Tibial artery (tissue), 4 donors: ENCODE measurements around the gene RAD51B.

Experiments
- DNase-seq, 2 donors: peaks; one replicate each; pipeline ENCODE4 v3.0.0-alpha.2; 2019
- H3K27ac ChIP-seq, 2 donors: fragments of 200-600 bp; sonication (generic) in 1 of 2; 1 replicate in 1 of 2; 2 replicates in 1 of 2; pipeline ENCODE4 v1.5.1; 2018 to 2019; ENCODE audit warnings: mild to moderate bottlenecking in 1 of 2
- H3K27me3 ChIP-seq, 2 donors: fragments of 200-600 bp; sonication (generic) in 1 of 2; one replicate each; pipeline versions ENCODE4 v1.5.1 to v1.6.0; 2016 to 2019
- H3K36me3 ChIP-seq, 3 donors: fragments of 200-600 bp; sonication (generic) in 2 of 3; one replicate each; pipeline ENCODE4 v1.5.1; 2016 to 2019; ENCODE audit warnings: mild to moderate bottlenecking in 2 of 3
- H3K4me1 ChIP-seq, 4 donors: fragments of 200-600 bp; sonication (generic) in 2 of 4; 1 replicate in 3 of 4; 2 replicates in 1 of 4; pipeline ENCODE4 v1.5.1; 2016 to 2019
- H3K4me3 ChIP-seq, 2 donors: fragments of 200-600 bp; sonication (generic) in 1 of 2; 1 replicate in 1 of 2; 2 replicates in 1 of 2; pipeline ENCODE4 v1.5.1; 2018 to 2019; ENCODE audit warnings: mild to moderate bottlenecking in 2 of 2
- H3K9me3 ChIP-seq, 3 donors: fragments of 200-600 bp; sonication (generic) in 1 of 3; one replicate each; pipeline ENCODE4 v1.5.1; 2016 to 2019
- CTCF ChIP-seq, 2 experiments: fragments of 200-600 bp in 1 of 2; fragments of 450-650 bp in 1 of 2; IDR thresholded peaks; one replicate each; pipeline ENCODE4 v1.5.1; 2017 to 2019; ENCODE audit warnings: antibody characterized with exemption in 2 of 2, mild to moderate bottlenecking in 1 of 2, moderate library complexity in 1 of 2
- intact Hi-C: fragments of 100-400 bp; cut with DNase I; formaldehyde crosslinking; loops from one replicate; pipeline ENCODE4 v1.15.0; 2023; ENCODE audit warnings: low total_unique reads

RAD51B gene

DNA sequence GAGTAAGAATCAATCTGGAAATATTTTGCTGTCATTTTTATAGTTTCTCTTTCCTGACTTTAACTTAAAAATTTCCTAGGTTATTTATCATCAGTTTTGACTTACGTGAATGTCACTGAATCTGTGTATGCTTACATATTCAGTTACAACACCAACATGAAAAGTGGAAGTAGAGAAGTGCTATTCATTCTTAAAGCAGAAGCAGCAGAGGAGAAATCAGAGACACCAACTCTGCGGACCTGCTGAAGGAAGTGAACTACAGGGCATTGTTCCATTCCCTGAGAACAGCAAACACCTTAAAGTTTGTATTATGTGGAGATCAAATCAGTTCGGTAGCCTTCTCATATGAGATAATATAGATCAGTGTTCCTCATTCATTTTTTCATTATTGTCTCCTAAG lies 34.1 kb downstream of the RAD51B start:
- H3K27ac ChIP-seq: no peak overlapping the region
- DNase-seq: no peak
- H3K4me3 ChIP-seq: no peak overlapping the region
- H3K9me3 ChIP-seq: no peaks in the 10 kb centered on the region
- TF ChIP-seq CTCF (IDR thresholded peaks at IDR 0.05): no peak
- H3K27me3 ChIP-seq: no peaks in the 10 kb centered on the region
- no peaks in the 10 kb centered on the region for H3K4me1 ChIP-seq
- intact Hi-C loops: no loop called here
- H3K36me3 ChIP-seq: no peaks in the 10 kb centered on the region

GRCh38 chr14:67856827-67857226 lies 37.2 kb downstream of the RAD51B start:
- intact Hi-C loops: no loop called here
- TF ChIP-seq CTCF (IDR thresholded peaks at IDR 0.05): no peak

DNA sequence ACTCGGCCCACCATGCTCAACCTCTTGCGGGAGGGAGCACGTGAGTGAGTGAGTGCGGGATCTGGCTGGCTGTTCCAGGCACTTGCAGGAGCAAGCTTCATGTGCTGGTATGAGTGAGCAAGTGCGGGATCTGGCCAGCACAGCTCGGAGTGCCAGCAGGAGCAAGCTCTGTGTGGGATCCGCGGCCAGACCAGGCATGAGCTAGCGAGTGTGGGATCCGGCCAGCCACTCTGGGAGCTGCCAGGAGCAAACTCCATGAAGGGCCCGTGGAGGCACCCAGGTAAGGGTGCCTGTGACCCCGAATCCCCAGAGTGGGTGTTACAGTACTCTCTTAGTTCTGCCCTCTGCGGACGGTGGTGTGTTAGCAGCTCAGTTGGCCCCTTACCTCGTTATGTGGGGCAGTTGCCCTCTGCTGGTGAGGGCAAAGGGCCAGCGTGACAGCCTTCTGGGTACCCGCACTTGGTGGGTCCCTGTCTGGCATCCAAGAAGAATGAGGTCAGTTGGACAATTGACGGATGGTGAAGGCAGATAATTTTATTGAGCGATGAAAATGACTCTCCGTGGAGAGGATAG lies 38.3 kb downstream of the RAD51B start:
- intact Hi-C loops: no loop called here
- DNase-seq: no peak
- Histone ChIP-seq H3K27me3 (no peaks in the 10 kb centered on the region), H3K27ac (no peak overlapping the region), H3K4me3 (no peak overlapping the region), H3K4me1 (no peaks in the 10 kb centered on the region), H3K36me3 (no peaks in the 10 kb centered on the region), H3K9me3 (no peaks in the 10 kb centered on the region)
- TF ChIP-seq CTCF (IDR thresholded peaks at IDR 0.05): no peak

More at GRCh38 chr14:67856827-67857226, 37.2 kb downstream of the RAD51B start:
- H3K27ac ChIP-seq: no peak overlapping the region
- H3K36me3 ChIP-seq: no peaks in the 10 kb centered on the region
- H3K27me3 ChIP-seq: no peaks in the 10 kb centered on the region
- H3K9me3 ChIP-seq: no peaks in the 10 kb centered on the region
- no peaks in the 10 kb centered on the region for H3K4me1 ChIP-seq
- no peak overlapping the region for H3K4me3 ChIP-seq
- DNase-seq: no peak

DNA sequence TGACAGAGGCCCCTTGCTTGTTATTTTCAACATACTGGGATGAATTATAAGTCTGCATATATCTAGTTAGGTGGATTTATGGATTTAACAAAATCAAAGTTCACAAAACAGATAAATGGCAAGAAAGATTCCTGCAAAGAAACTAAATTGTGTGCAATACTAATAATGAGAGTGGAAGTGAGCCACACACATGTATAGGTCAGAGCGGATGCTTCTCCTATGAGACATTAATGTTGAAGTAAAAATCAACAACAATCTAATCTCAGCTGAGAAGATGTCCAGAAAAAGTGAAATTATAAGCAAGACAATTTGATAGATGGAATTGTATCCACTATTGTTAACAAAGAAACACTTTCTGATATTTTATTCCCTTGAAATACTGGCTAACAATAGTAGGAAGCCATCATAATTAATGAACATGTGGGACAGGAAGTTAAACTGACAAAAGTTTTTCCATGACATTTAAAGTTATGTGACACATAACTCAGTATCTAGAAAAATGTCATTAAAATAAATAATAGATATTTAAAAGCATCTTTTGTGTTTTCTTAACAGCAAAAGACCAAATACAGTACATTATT lies 39.7 kb downstream of the RAD51B start:
- no peak overlapping the region for H3K27ac ChIP-seq
- no peak for TF ChIP-seq CTCF (IDR thresholded peaks at IDR 0.05)
- no peaks in the 10 kb centered on the region for H3K9me3 ChIP-seq
- no peak overlapping the region for H3K4me3 ChIP-seq
- intact Hi-C loops: no loop called here
- H3K4me1 ChIP-seq: no peaks in the 10 kb centered on the region
- no peaks in the 10 kb centered on the region for H3K27me3 ChIP-seq
- DNase-seq: no peak
- no peaks in the 10 kb centered on the region for H3K36me3 ChIP-seq

DNA sequence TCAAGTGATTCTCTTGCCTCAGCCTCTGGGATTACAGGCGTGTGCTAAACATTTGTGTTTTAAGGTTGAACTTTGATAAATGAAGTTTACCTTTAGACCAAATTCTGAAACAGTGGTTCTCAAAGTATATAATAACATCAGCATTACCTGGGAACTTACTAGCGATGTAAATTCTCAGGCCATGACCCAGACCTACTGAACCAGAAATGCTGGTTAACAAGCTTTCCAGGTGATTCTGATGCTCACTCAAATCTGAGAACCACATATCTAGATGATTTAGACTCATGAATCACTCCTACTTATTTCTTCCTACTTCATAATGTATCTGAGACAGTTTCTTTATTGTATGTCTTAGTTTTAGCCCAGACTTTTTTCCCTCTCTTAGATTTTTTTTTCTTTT lies 43.6 kb downstream of the RAD51B start:
- Histone ChIP-seq H3K36me3 (peaks cover 0 to 7% (median 3%) of the 10 kb centered on the region in 3 donors), H3K9me3 (no peaks in the 10 kb centered on the region), H3K27ac (no peak overlapping the region), H3K27me3 (no peaks in the 10 kb centered on the region), H3K4me3 (no peak overlapping the region), H3K4me1 (no peaks in the 10 kb centered on the region)
- DNase-seq: no peak
- intact Hi-C loops: no loop called here
- no peak for TF ChIP-seq CTCF (IDR thresholded peaks at IDR 0.05)
